Measurements from ENCODE around the gene GRIN3B.
A peak's percentile ranks its signal among the peaks of the same experiment; 100 is the strongest.

The GRIN3B gene

GRCh38 chr19:1009041-1009980 is 9.1 kb downstream of the GRIN3B start:
- DNase-seq, result no peak

- no peak for DNase-seq
These were observed 9.8 kb downstream of the GRIN3B start for GRCh38 chr19:1009981-1010538.

GRCh38 chr19:1010586-1011510 is 10.6 kb downstream of the GRIN3B start:
- DNase-seq, result no peak

GRCh38 chr19:1011831-1012333 is 11.7 kb downstream of the GRIN3B start:
- DNase-seq, result no peak

- no peak for DNase-seq
These were observed 12.1 kb downstream of the GRIN3B start for GRCh38 chr19:1012334-1012733.

- DNase-seq, result no peak
These were observed 13.0 kb downstream of the GRIN3B start for GRCh38 chr19:1013218-1013617.

- no peak for DNase-seq
These were observed 14.2 kb downstream of the GRIN3B start for GRCh38 chr19:1014161-1015060.

GRCh38 chr19:1015061-1015781 is 15.0 kb downstream of the GRIN3B start:
- DNase-seq, result no peak

GRCh38 chr19:1015782-1016646 is 15.8 kb downstream of the GRIN3B start:
- no peak for DNase-seq

- no peak for DNase-seq
These were observed 16.5 kb downstream of the GRIN3B start for GRCh38 chr19:1016647-1017114.

- DNase-seq, result no peak
These were observed 17.1 kb downstream of the GRIN3B start for GRCh38 chr19:1017115-1017905.

GRCh38 chr19:1017906-1018305 is 17.7 kb downstream of the GRIN3B start:
- no peak for DNase-seq

GRCh38 chr19:1018393-1018792 is 18.2 kb downstream of the GRIN3B start:
- no peak for DNase-seq

- DNase-seq, result no peak
These were observed 18.9 kb downstream of the GRIN3B start for GRCh38 chr19:1018932-1019615.

GRCh38 chr19:1019616-1019961 is 19.4 kb downstream of the GRIN3B start:
- DNase-seq, result no peak

GRCh38 chr19:1019980-1020867 is 20.0 kb downstream of the GRIN3B start:
- peak in 1 of 2 experiments; percentile 39 for DNase-seq

GRCh38 chr19:1020868-1021425 is 20.7 kb downstream of the GRIN3B start, which contains the start of gene TMEM259:
TSS of gene TMEM259 (minus strand) at chr19:1021123. CDS start at chr19:1020996, 127 bp downstream.
- peak; percentile 96 to 98 for DNase-seq

Measured in activated CD4-positive, alpha-beta T cell treated with anti-CD3 and anti-CD28 coated beads, Interleukin-2, amount 50 U/mL, for 4 hours (primary cell).